ENCODE data around the gene CCR7. TPM values are rescaled to one million over a fixed set of nuclear protein-coding genes. Genes with fewer than 3 reads are reported as not detected.
A peak's percentile ranks its signal among the peaks of the same experiment; 100 is the strongest.

CCR7 gene
- total and polyA plus RNA-seq, 2 donors (not counting 1 experiment from before 2014, with no cell fraction given): 116 to 481 TPM

- Mint-ChIP-seq H3K4me1 (peaks cover 44% of the 10 kb centered on the region), H3K4me3 (no peak overlapping the region), H3K9me3 (ENCODE audit: insufficient read depth) (peaks cover 8% of the 10 kb centered on the region), H3K27me3 (no peaks in the 10 kb centered on the region), H3K27ac (no peak overlapping the region)
- whole genome bisulfite sequencing (ENCODE audit: insufficient coverage): 98% methylated on average over 9 of the region's 14 CpGs
- ChIA-PET CTCF (interaction anchor here (4.8 kb wide), 1 partner anchor 11 kb away, joined by 46 read pairs; no protein-coding TSS in a partner anchor), POLR2A (interaction anchor here (0.6 kb wide), 1 partner anchor 24 kb away, joined by 5 read pairs; no protein-coding TSS in a partner anchor)
- peaks cover 0 to 12% (median 4%) of the 10 kb centered on the region in 3 donors for H3K9me3 ChIP-seq (ENCODE audit: control extremely low read depth in 1 of 3, control insufficient read depth in 2 of 3, insufficient read depth in 1 of 3, low read length in 2 of 3)
- H3K4me2 ChIP-seq (replicated peaks; ENCODE audit: low read depth, low read length, poor library complexity, severe bottlenecking): no peak overlapping the region
- intact Hi-C loops (cut with micrococcal nuclease): no loop called here
- H3K4me3 ChIP-seq (ENCODE audit: control extremely low read depth in 1 of 5, extremely low read depth in 1 of 5, insufficient read depth in 1 of 5, low read depth in 2 of 5, low read length in 4 of 5): no peak overlapping the region
- H3K4me1 ChIP-seq (ENCODE audit: control insufficient read depth in 2 of 2, insufficient read depth in 2 of 2, low read length in 2 of 2): peaks cover 31 to 38% of the 10 kb centered on the region in 2 donors
- H3K36me3 ChIP-seq (replicated peaks in 1 of 2; ENCODE audit: control extremely low read depth in 1 of 2, control insufficient read depth in 1 of 2, extremely low read depth in 1 of 2, insufficient read depth in 2 of 2, low read length in 1 of 2): peaks cover 0 to 22% of the 10 kb centered on the region in 2 experiments
- ATAC-seq (ENCODE audit: low read depth) (no peak), DNase-seq (no peak)
- no peak overlapping the region for H3K27ac ChIP-seq (ENCODE audit: low read length in 2 of 2)
- H3K27me3 ChIP-seq (replicated peaks in 1 of 4; ENCODE audit: control extremely low read depth in 1 of 4, control insufficient read depth in 3 of 4, insufficient read depth in 4 of 4, low read length in 3 of 4): no peaks in the 10 kb centered on the region
- no peaks in the 10 kb centered on the region for H4K20me1 ChIP-seq (ENCODE audit: control insufficient read depth, insufficient read depth, low read length, poor library complexity, severe bottlenecking)
- no peak overlapping the region for H2AFZ ChIP-seq (ENCODE audit: insufficient read depth, low read depth, low read length, poor library complexity, severe bottlenecking)
- H3K9ac ChIP-seq (ENCODE audit: low read length): no peak overlapping the region
- TF ChIP-seq EZH2 (IDR thresholded peaks at IDR 0.05; ENCODE audit: borderline replicate concordance, insufficient read depth, low read depth, low read length, poor library complexity, severe bottlenecking) (no peak), CTCF (IDR thresholded peaks at IDR 0.05) (no peak)
- H3K79me2 ChIP-seq (ENCODE audit: control insufficient read depth, insufficient read depth, low read length): peaks cover 13% of the 10 kb centered on the region
These were observed 44.2 kb downstream of the CCR7 start for GRCh38 chr17:40520991-40521453.

GRCh38 chr17:40519089-40519775, 46.0 kb downstream of the CCR7 start:
- Histone ChIP-seq H3K27me3 (replicated peaks in 1 of 4; ENCODE audit: control extremely low read depth in 1 of 4, control insufficient read depth in 3 of 4, insufficient read depth in 4 of 4, low read length in 3 of 4) (no peaks in the 10 kb centered on the region), H2AFZ (ENCODE audit: insufficient read depth, low read depth, low read length, poor library complexity, severe bottlenecking) (no peak overlapping the region), H3K4me1 (ENCODE audit: control insufficient read depth in 2 of 2, insufficient read depth in 2 of 2, low read length in 2 of 2) (peaks cover 46 to 56% of the 10 kb centered on the region in 2 donors), H4K20me1 (ENCODE audit: control insufficient read depth, insufficient read depth, low read length, poor library complexity, severe bottlenecking) (no peaks in the 10 kb centered on the region), H3K9ac (ENCODE audit: low read length) (no peak overlapping the region), H3K27ac (ENCODE audit: low read length in 2 of 2) (no peak overlapping the region), H3K4me2 (replicated peaks; ENCODE audit: low read depth, low read length, poor library complexity, severe bottlenecking) (peak overlapping the region; percentile 77), H3K4me3 (ENCODE audit: control extremely low read depth in 1 of 5, extremely low read depth in 1 of 5, insufficient read depth in 1 of 5, low read depth in 2 of 5, low read length in 4 of 5) (no peak overlapping the region), H3K9me3 (ENCODE audit: control extremely low read depth in 1 of 3, control insufficient read depth in 2 of 3, insufficient read depth in 1 of 3, low read length in 2 of 3) (peaks cover 0 to 2% (median 0%) of the 10 kb centered on the region in 3 donors), H3K79me2 (ENCODE audit: control insufficient read depth, insufficient read depth, low read length) (peaks cover 20% of the 10 kb centered on the region), H3K36me3 (replicated peaks in 1 of 2; ENCODE audit: control extremely low read depth in 1 of 2, control insufficient read depth in 1 of 2, extremely low read depth in 1 of 2, insufficient read depth in 2 of 2, low read length in 1 of 2) (peaks cover 0 to 18% of the 10 kb centered on the region in 2 experiments)
- intact Hi-C loops (cut with micrococcal nuclease): no loop called here
- Mint-ChIP-seq H3K4me1 (peaks cover 62% of the 10 kb centered on the region), H3K27ac (no peak overlapping the region), H3K4me3 (peak overlapping the region; percentile 34), H3K9me3 (ENCODE audit: insufficient read depth) (peaks cover 2% of the 10 kb centered on the region), H3K27me3 (no peaks in the 10 kb centered on the region)
- ATAC-seq (ENCODE audit: low read depth): no peak
- WGBS (ENCODE audit: insufficient coverage): 94% methylated on average over 4 of the region's 5 CpGs
- no peak for TF ChIP-seq EZH2 (IDR thresholded peaks at IDR 0.05; ENCODE audit: borderline replicate concordance, insufficient read depth, low read depth, low read length, poor library complexity, severe bottlenecking)
- TF ChIP-seq CTCF (IDR thresholded peaks at IDR 0.05): no peak
- ChIA-PET CTCF (interaction anchor here (0.6 to 4.8 kb wide), 5 partner anchors 10 to 1427 kb away, joined by 3 to 46 read pairs (median 4); no protein-coding TSS in a partner anchor), POLR2A (interaction anchor here (0.7 kb wide), 1 partner anchor 13 kb away, joined by 3 read pairs; no protein-coding TSS in a partner anchor)
- DNase-seq: no peak
